Measurements from ENCODE around the gene KRTAP9-8.
"Not testable (repeated sequence)": the region's sequence is repeated elsewhere in the genome, so short reads cannot be mapped to it uniquely, and the experiment has no call there.

GRCh38 chr17:41249637-41250240 is 11.9 kb downstream of the KRTAP9-8 start, which contains the start of gene KRTAP9-4:
- TF ChIP-seq CREB5 (CRISPR knock-in tag; IDR thresholded peaks at IDR 0.05; ENCODE audit: low read depth); ZC3H10 (CRISPR knock-in tag; IDR thresholded peaks at IDR 0.05); TCF4 (CRISPR knock-in tag; IDR thresholded peaks at IDR 0.05; ENCODE audit: borderline replicate concordance); PATZ1 (CRISPR knock-in tag; IDR thresholded peaks at IDR 0.05; ENCODE audit: borderline replicate concordance); POU6F1 (CRISPR knock-in tag; IDR thresholded peaks at IDR 0.05; ENCODE audit: borderline replicate concordance, low read depth); RARB (CRISPR knock-in tag; IDR thresholded peaks at IDR 0.05); ISL1 (CRISPR knock-in tag; IDR thresholded peaks at IDR 0.05); TSHZ2 (CRISPR knock-in tag; IDR thresholded peaks at IDR 0.05); ZFP30 (CRISPR knock-in tag; IDR thresholded peaks at IDR 0.05); TOX (CRISPR knock-in tag; IDR thresholded peaks at IDR 0.05; ENCODE audit: borderline replicate concordance); ESRRG (CRISPR knock-in tag; IDR thresholded peaks at IDR 0.05): not testable (repeated sequence)
